ENCODE measurements around the gene KIF1C.

KIF1C gene

GRCh38 chr17:4986403-4986802, 11.3 kb upstream of the KIF1C start:
- Histone ChIP-seq H3K9me3 (ENCODE audit: control insufficient read depth in 2 of 2, low read length in 2 of 2) (no peaks in the 10 kb centered on the region), H3K4me3 (ENCODE audit: low read length in 2 of 2) (peak overlapping the region; percentile 88 to 90), H3K36me3 (ENCODE audit: control insufficient read depth in 2 of 2, insufficient read depth in 2 of 2, low read length in 2 of 2) (peaks cover 17 to 18% of the 10 kb centered on the region in 2 donors), H3K4me1 (ENCODE audit: control insufficient read depth, insufficient read depth, low read length) (peaks cover 32% of the 10 kb centered on the region), H3K9ac (ENCODE audit: low read length in 2 of 2) (peak overlapping the region; percentile 90 to 91), H3K27me3 (ENCODE audit: control insufficient read depth in 1 of 2, insufficient read depth in 2 of 2, low read length in 2 of 2) (no peaks in the 10 kb centered on the region), H3K27ac (ENCODE audit: low read length) (peak overlapping the region; percentile 93)

- H3K27ac ChIP-seq (ENCODE audit: low read length): peak within 1 kb of the TSS; percentile 93
- peak within 1 kb of the TSS; percentile 88 to 90 for H3K4me3 ChIP-seq (ENCODE audit: low read length in 2 of 2)
- H3K9me3 ChIP-seq (ENCODE audit: control insufficient read depth in 2 of 2, low read length in 2 of 2): no peaks in the 10 kb centered on the region
- H3K9ac ChIP-seq (ENCODE audit: low read length in 2 of 2): peak within 1 kb of the TSS; percentile 90 to 91
- peaks cover 32% of the 10 kb centered on the region for H3K4me1 ChIP-seq (ENCODE audit: control insufficient read depth, insufficient read depth, low read length)
- H3K27me3 ChIP-seq (ENCODE audit: control insufficient read depth in 1 of 2, insufficient read depth in 2 of 2, low read length in 2 of 2): no peaks in the 10 kb centered on the region
- H3K36me3 ChIP-seq (ENCODE audit: control insufficient read depth in 2 of 2, insufficient read depth in 2 of 2, low read length in 2 of 2): peaks cover 12 to 13% of the 10 kb centered on the region in 2 donors
Measured at GRCh38 chr17:4986951-4987766, 10.6 kb upstream of the KIF1C start, which contains the start of gene CAMTA2. CAMTA2 (minus strand) TSS chr17:4987675; CDS start chr17:4986222, 1,453 bp downstream.

GRCh38 chr17:4987767-4988567, 9.8 kb upstream of the KIF1C start:
- Histone ChIP-seq H3K27ac (ENCODE audit: low read length) (peak overlapping the region; percentile 93), H3K36me3 (ENCODE audit: control insufficient read depth in 2 of 2, insufficient read depth in 2 of 2, low read length in 2 of 2) (peaks cover 6 to 7% of the 10 kb centered on the region in 2 donors), H3K9me3 (ENCODE audit: control insufficient read depth in 2 of 2, low read length in 2 of 2) (no peaks in the 10 kb centered on the region), H3K4me3 (ENCODE audit: low read length in 2 of 2) (peak overlapping the region; percentile 88 to 90), H3K9ac (ENCODE audit: low read length in 2 of 2) (peak overlapping the region; percentile 90 to 91), H3K27me3 (ENCODE audit: control insufficient read depth in 1 of 2, insufficient read depth in 2 of 2, low read length in 2 of 2) (no peaks in the 10 kb centered on the region), H3K4me1 (ENCODE audit: control insufficient read depth, insufficient read depth, low read length) (peaks cover 32% of the 10 kb centered on the region)

- H3K9me3 ChIP-seq (ENCODE audit: control insufficient read depth in 2 of 2, low read length in 2 of 2): no peaks in the 10 kb centered on the region
- H3K27ac ChIP-seq (ENCODE audit: low read length): no peak overlapping the region
- no peak overlapping the region for H3K4me3 ChIP-seq (ENCODE audit: low read length in 2 of 2)
- H3K27me3 ChIP-seq (ENCODE audit: control insufficient read depth in 1 of 2, insufficient read depth in 2 of 2, low read length in 2 of 2): no peaks in the 10 kb centered on the region
- H3K4me1 ChIP-seq (ENCODE audit: control insufficient read depth, insufficient read depth, low read length): peaks cover 19% of the 10 kb centered on the region
- no peaks in the 10 kb centered on the region for H3K36me3 ChIP-seq (ENCODE audit: control insufficient read depth in 2 of 2, insufficient read depth in 2 of 2, low read length in 2 of 2)
- H3K9ac ChIP-seq (ENCODE audit: low read length in 2 of 2): no peak overlapping the region
Measured at GRCh38 chr17:4994081-4994595, 3.6 kb upstream of the KIF1C start.

- H3K4me1 ChIP-seq (ENCODE audit: control insufficient read depth, insufficient read depth, low read length): peaks cover 39% of the 10 kb centered on the region
- H3K9me3 ChIP-seq (ENCODE audit: control insufficient read depth in 2 of 2, low read length in 2 of 2): no peaks in the 10 kb centered on the region
- peaks cover 18 to 19% of the 10 kb centered on the region in 2 donors for H3K36me3 ChIP-seq (ENCODE audit: control insufficient read depth in 2 of 2, insufficient read depth in 2 of 2, low read length in 2 of 2)
- peak overlapping the region; percentile 66 for H3K27ac ChIP-seq (ENCODE audit: low read length)
- peak overlapping the region; percentile 80 to 82 for H3K9ac ChIP-seq (ENCODE audit: low read length in 2 of 2)
- peak overlapping the region; percentile 93 to 96 for H3K4me3 ChIP-seq (ENCODE audit: low read length in 2 of 2)
- H3K27me3 ChIP-seq (ENCODE audit: control insufficient read depth in 1 of 2, insufficient read depth in 2 of 2, low read length in 2 of 2): no peaks in the 10 kb centered on the region
Measured at GRCh38 chr17:4998027-4998731, 429 bp downstream of the KIF1C start.

GRCh38 chr17:4998732-4999429, 1.1 kb downstream of the KIF1C start:
- peaks cover 39% of the 10 kb centered on the region for H3K4me1 ChIP-seq (ENCODE audit: control insufficient read depth, insufficient read depth, low read length)
- peak overlapping the region; percentile 93 to 96 for H3K4me3 ChIP-seq (ENCODE audit: low read length in 2 of 2)
- H3K9me3 ChIP-seq (ENCODE audit: control insufficient read depth in 2 of 2, low read length in 2 of 2): no peaks in the 10 kb centered on the region
- peak overlapping the region; percentile 66 for H3K27ac ChIP-seq (ENCODE audit: low read length)
- peak overlapping the region; percentile 80 to 82 for H3K9ac ChIP-seq (ENCODE audit: low read length in 2 of 2)
- H3K27me3 ChIP-seq (ENCODE audit: control insufficient read depth in 1 of 2, insufficient read depth in 2 of 2, low read length in 2 of 2): no peaks in the 10 kb centered on the region
- H3K36me3 ChIP-seq (ENCODE audit: control insufficient read depth in 2 of 2, insufficient read depth in 2 of 2, low read length in 2 of 2): peaks cover 25 to 26% of the 10 kb centered on the region in 2 donors

- H3K9me3 ChIP-seq (ENCODE audit: control insufficient read depth in 2 of 2, low read length in 2 of 2): no peaks in the 10 kb centered on the region
- H3K4me1 ChIP-seq (ENCODE audit: control insufficient read depth, insufficient read depth, low read length): peaks cover 39% of the 10 kb centered on the region
- H3K9ac ChIP-seq (ENCODE audit: low read length in 2 of 2): peak overlapping the region; percentile 80 to 82
- H3K27me3 ChIP-seq (ENCODE audit: control insufficient read depth in 1 of 2, insufficient read depth in 2 of 2, low read length in 2 of 2): no peaks in the 10 kb centered on the region
- peaks cover 32 to 33% of the 10 kb centered on the region in 2 donors for H3K36me3 ChIP-seq (ENCODE audit: control insufficient read depth in 2 of 2, insufficient read depth in 2 of 2, low read length in 2 of 2)
- peak overlapping the region; percentile 60 for H3K27ac ChIP-seq (ENCODE audit: low read length)
- peak overlapping the region; percentile 93 to 96 for H3K4me3 ChIP-seq (ENCODE audit: low read length in 2 of 2)
Measured at GRCh38 chr17:4999430-5000093, 1.8 kb downstream of the KIF1C start.

GRCh38 chr17:5000237-5000639, 2.5 kb downstream of the KIF1C start:
- H3K27me3 ChIP-seq (ENCODE audit: control insufficient read depth in 1 of 2, insufficient read depth in 2 of 2, low read length in 2 of 2): no peaks in the 10 kb centered on the region
- peaks cover 38 to 40% of the 10 kb centered on the region in 2 donors for H3K36me3 ChIP-seq (ENCODE audit: control insufficient read depth in 2 of 2, insufficient read depth in 2 of 2, low read length in 2 of 2)
- H3K9ac ChIP-seq (ENCODE audit: low read length in 2 of 2): peak overlapping the region; percentile 80 to 82
- H3K27ac ChIP-seq (ENCODE audit: low read length): peak overlapping the region; percentile 60
- H3K4me3 ChIP-seq (ENCODE audit: low read length in 2 of 2): peak overlapping the region; percentile 93 to 96
- H3K4me1 ChIP-seq (ENCODE audit: control insufficient read depth, insufficient read depth, low read length): peaks cover 39% of the 10 kb centered on the region
- no peaks in the 10 kb centered on the region for H3K9me3 ChIP-seq (ENCODE audit: control insufficient read depth in 2 of 2, low read length in 2 of 2)

GRCh38 chr17:5002121-5002788, 4.5 kb downstream of the KIF1C start:
- Histone ChIP-seq H3K9ac (ENCODE audit: low read length in 2 of 2) (no peak overlapping the region), H3K27me3 (ENCODE audit: control insufficient read depth in 1 of 2, insufficient read depth in 2 of 2, low read length in 2 of 2) (no peaks in the 10 kb centered on the region), H3K36me3 (ENCODE audit: control insufficient read depth in 2 of 2, insufficient read depth in 2 of 2, low read length in 2 of 2) (peaks cover 51 to 52% of the 10 kb centered on the region in 2 donors), H3K4me1 (ENCODE audit: control insufficient read depth, insufficient read depth, low read length) (peaks cover 32% of the 10 kb centered on the region), H3K27ac (ENCODE audit: low read length) (no peak overlapping the region), H3K4me3 (ENCODE audit: low read length in 2 of 2) (no peak overlapping the region), H3K9me3 (ENCODE audit: control insufficient read depth in 2 of 2, low read length in 2 of 2) (no peaks in the 10 kb centered on the region)
